Uterus (tissue), 2 donors: ENCODE results near the gene CHCHD3.

Experiments
- POLR2A ChIP-seq, 2 donors: fragments of 450-650 bp; IDR thresholded peaks; one replicate each; pipeline ENCODE4 v1.6.1; 2016; ENCODE audit warnings: antibody characterized with exemption in 2 of 2, mild to moderate bottlenecking in 1 of 2, moderate library complexity in 1 of 2
- TF ChIP-seq, protein P1 (sequence below), 4 experiments: fragments of 200-600 bp in 2 of 4; fragments of 450-650 bp in 2 of 4; sonication (generic) in 2 of 4; IDR thresholded peaks; one replicate each; pipeline ENCODE4 v1.5.1; 2016 to 2019; ENCODE audit warnings: antibody characterized with exemption in 4 of 4, mild to moderate bottlenecking in 2 of 4, moderate library complexity in 1 of 4

DNA sequence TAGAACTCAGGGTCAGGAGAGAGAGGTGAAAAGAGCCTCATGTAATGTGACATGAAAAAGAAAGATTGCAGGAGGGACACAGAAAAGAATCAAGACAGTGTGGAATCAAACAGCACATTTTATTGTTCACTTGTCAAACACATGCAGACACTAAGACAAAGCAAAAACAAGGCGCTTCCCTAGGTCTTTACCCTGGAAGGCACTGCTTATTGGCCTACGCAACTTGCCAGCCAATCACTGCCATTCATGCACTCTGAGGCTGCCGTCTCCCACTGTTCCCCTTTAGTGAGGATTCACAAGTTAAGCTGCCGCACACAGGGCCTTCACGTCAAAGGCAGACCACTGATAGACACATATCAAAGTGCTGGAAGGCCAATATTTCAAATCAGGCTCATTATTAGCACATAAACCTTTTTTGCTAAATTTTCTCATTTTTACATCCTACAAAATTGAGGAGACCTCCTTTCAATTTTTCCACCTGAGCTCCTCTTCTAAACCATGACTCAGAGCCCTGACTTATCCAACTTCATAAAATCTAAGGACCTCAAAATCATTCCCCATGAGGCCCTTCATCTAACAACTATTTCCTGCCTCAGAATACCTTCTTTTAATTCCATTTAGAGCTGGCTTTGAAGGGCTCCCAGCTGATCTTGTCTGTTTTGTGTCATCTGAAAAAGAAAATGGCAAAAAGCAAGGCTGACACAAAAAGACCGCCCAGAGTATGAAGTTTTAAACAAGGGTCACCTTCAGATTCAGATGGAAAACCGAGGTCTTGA lies 149.4 kb downstream of the CHCHD3 start:
- no peak for TF ChIP-seq POLR2A (IDR thresholded peaks at IDR 0.05)
- TF ChIP-seq, protein P1, sequence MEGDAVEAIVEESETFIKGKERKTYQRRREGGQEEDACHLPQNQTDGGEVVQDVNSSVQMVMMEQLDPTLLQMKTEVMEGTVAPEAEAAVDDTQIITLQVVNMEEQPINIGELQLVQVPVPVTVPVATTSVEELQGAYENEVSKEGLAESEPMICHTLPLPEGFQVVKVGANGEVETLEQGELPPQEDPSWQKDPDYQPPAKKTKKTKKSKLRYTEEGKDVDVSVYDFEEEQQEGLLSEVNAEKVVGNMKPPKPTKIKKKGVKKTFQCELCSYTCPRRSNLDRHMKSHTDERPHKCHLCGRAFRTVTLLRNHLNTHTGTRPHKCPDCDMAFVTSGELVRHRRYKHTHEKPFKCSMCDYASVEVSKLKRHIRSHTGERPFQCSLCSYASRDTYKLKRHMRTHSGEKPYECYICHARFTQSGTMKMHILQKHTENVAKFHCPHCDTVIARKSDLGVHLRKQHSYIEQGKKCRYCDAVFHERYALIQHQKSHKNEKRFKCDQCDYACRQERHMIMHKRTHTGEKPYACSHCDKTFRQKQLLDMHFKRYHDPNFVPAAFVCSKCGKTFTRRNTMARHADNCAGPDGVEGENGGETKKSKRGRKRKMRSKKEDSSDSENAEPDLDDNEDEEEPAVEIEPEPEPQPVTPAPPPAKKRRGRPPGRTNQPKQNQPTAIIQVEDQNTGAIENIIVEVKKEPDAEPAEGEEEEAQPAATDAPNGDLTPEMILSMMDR (IDR thresholded peaks at IDR 0.05): no peak
